Thyroid gland (tissue), 4 donors: Measurements from ENCODE around the gene TAF9.

ENCODE experiments used
- POLR2A ChIP-seq, 2 donors: fragments of 450-650 bp; IDR thresholded peaks; one replicate each; pipeline ENCODE4 v1.6.1; 2017; ENCODE audit warnings: antibody characterized with exemption in 2 of 2, mild to moderate bottlenecking in 2 of 2, moderate library complexity in 1 of 2
- TF ChIP-seq, protein P1 (sequence below), 6 experiments: fragments of 200-600 bp in 3 of 6; fragments of 450-650 bp in 3 of 6; sonication (generic) in 3 of 6; IDR thresholded peaks; one replicate each; pipeline ENCODE4 v1.5.1; 2016 to 2019; ENCODE audit warnings: antibody characterized with exemption in 6 of 6, mild to moderate bottlenecking in 2 of 6, inconsistent platforms in 1 of 6, moderate library complexity in 1 of 6

DNA sequence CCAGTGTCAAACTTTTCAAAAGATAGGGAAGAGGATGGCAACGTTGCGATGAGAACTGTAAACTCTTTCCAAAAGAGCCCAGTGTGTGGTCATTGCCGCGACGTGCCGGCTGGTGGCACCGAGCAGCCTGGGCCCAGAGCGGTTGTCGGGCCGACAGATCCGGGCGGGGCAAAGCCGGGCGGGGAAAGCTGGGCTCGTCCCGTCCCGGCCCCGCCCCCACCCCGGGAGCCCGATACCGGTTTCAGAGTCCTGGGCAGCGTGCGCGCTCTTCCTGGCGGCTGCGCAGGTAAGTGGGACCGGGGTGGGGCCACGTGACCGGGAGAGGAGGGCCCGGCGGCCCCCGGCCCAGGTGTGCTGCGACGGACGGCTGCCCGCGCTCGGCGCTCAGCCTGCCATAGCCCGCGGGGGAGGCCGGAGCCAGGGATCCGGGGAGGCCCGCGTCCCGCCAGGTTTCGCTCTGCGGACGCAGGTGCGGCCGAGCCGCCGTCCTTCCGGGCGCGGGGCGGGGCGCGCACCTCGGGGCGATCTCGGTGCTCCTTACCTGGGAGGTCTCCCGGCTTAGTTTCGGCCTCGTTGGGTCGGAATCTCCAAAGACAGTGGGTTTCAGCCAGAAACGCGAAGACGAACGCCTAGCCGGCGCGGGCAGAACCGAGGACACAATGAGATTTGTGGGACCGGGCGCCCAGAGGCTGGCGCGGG, 45.7 kb upstream of the TAF9 start, which contains the start of gene MARVELD2:
- TF ChIP-seq, protein P1, sequence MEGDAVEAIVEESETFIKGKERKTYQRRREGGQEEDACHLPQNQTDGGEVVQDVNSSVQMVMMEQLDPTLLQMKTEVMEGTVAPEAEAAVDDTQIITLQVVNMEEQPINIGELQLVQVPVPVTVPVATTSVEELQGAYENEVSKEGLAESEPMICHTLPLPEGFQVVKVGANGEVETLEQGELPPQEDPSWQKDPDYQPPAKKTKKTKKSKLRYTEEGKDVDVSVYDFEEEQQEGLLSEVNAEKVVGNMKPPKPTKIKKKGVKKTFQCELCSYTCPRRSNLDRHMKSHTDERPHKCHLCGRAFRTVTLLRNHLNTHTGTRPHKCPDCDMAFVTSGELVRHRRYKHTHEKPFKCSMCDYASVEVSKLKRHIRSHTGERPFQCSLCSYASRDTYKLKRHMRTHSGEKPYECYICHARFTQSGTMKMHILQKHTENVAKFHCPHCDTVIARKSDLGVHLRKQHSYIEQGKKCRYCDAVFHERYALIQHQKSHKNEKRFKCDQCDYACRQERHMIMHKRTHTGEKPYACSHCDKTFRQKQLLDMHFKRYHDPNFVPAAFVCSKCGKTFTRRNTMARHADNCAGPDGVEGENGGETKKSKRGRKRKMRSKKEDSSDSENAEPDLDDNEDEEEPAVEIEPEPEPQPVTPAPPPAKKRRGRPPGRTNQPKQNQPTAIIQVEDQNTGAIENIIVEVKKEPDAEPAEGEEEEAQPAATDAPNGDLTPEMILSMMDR (IDR thresholded peaks at IDR 0.05), result peak; percentile 46 to 85 (median 60)
- peak; percentile 81 to 96 for TF ChIP-seq POLR2A (IDR thresholded peaks at IDR 0.05)
